HepG2 (cell line): ENCODE data around the gene SEMA5B. TPM values are rescaled to one million over a fixed set of nuclear protein-coding genes. Genes with fewer than 3 reads are reported as not detected.

Experiments used
- ATAC-seq: fragments of 200-7000 bp; cut with Tn5 transposase; 3 replicates; pipeline ENCODE4 v1.9.1; 2020; ENCODE audit warnings: mild to moderate bottlenecking, moderate library complexity
- BruUV-seq: library from RNA; stranded (reverse); fragments of 400-500 nt; replicated peaks from 2 replicates; lab custom pipeline; 2021; lab: Mats Ljungman, UMichigan
- CTCF ChIA-PET: fragments of 300-600 bp; formaldehyde crosslinking; extraction: SDS; loops from one replicate; lab custom pipeline; 2021; ENCODE audit warnings: low total read pairs, inconsistent platforms, low intra/inter-chr PET ratio; lab: Yijun Ruan, JAX
- POLR2A ChIA-PET: fragments of 350-600 bp; sonication (Branson Sonifier 250); formaldehyde crosslinking; loops from one replicate; lab custom pipeline; 2020; ENCODE audit warnings: antibody characterized with exemption, inconsistent platforms; lab: Yijun Ruan, JAX
- DNase-seq: peaks from one replicate; pipeline ENCODE4 v3.0.0-alpha.2; 2015; ENCODE audit warnings: low spot score
- FAIRE-seq: peaks from 3 replicates; lab custom pipeline; 2011; peaks lifted over from hg19 to GRCh38; lab: Jason Lieb, UNC
- H2AFZ ChIP-seq: one replicate; pipeline ENCODE4 v1.6.1; 2011; ENCODE audit warnings: low read length, inconsistent platforms
- H3K27ac ChIP-seq: fragments of 300-600 bp; 3 replicates; pipeline ENCODE4 v1.8.0; 2011; ENCODE audit warnings: mixed run types, mild to moderate bottlenecking, mixed read lengths, low read length, inconsistent platforms; ENCODE audit not compliant: insufficient read depth; ENCODE audit errors: extremely low read length
- H3K27me3 ChIP-seq, 2 experiments: fragments of 200-600 bp in 1 of 2; 2 replicates in 1 of 2; 3 replicates in 1 of 2; pipeline versions ENCODE4 v1.6.0 to v1.8.0; 2011; ENCODE audit warnings: low read length in 2 of 2, mild to moderate bottlenecking in 2 of 2, moderate library complexity in 2 of 2, inconsistent platforms in 1 of 2; ENCODE audit not compliant: insufficient read depth in 2 of 2, control insufficient read depth in 1 of 2
- H3K36me3 ChIP-seq, 2 experiments: fragments of 200-600 bp in 1 of 2; replicated peaks in 1 of 2; 2 replicates in 1 of 2; 3 replicates in 1 of 2; pipeline versions ENCODE4 v1.5.1 to v1.8.0; 2011; ENCODE audit warnings: low read length in 2 of 2, inconsistent platforms in 1 of 2; ENCODE audit not compliant: insufficient read depth in 2 of 2, control insufficient read depth in 1 of 2
- H3K4me1 ChIP-seq: 2 replicates; pipeline ENCODE4 v1.5.1; 2012; ENCODE audit warnings: low read length, inconsistent platforms; ENCODE audit not compliant: insufficient read depth
- H3K4me2 ChIP-seq: 2 replicates; pipeline ENCODE4 v1.6.0; 2011; ENCODE audit warnings: low read depth, low read length, inconsistent platforms
- H3K4me3 ChIP-seq, 3 experiments: fragments of 200-600 bp in 1 of 3; sonication (generic), shearing (Covaris generic) in 1 of 3; replicated peaks in 1 of 3; 2 replicates each; pipeline ENCODE4 v1.5.1; 2011 to 2016; ENCODE audit warnings: low read length in 3 of 3, inconsistent platforms in 2 of 3, low read depth in 2 of 3, mild to moderate bottlenecking in 2 of 3, control low read depth in 1 of 3, mixed read lengths in 1 of 3; ENCODE audit not compliant: insufficient read depth in 1 of 3
- H3K79me2 ChIP-seq: one replicate; pipeline ENCODE4 v1.6.1; 2011; ENCODE audit warnings: low read length, inconsistent platforms; ENCODE audit not compliant: insufficient read depth
- H3K9ac ChIP-seq: 2 replicates; pipeline ENCODE4 v1.6.0; 2011; ENCODE audit warnings: mild to moderate bottlenecking, low read depth, low read length, inconsistent platforms; ENCODE audit not compliant: insufficient read depth
- H3K9me3 ChIP-seq: 2 replicates; pipeline ENCODE4 v1.5.1; 2012; ENCODE audit warnings: mild to moderate bottlenecking, low read length
- H4K20me1 ChIP-seq: 2 replicates; pipeline ENCODE4 v1.6.0; 2011; ENCODE audit warnings: inconsistent platforms, mild to moderate bottlenecking, low read length, moderate library complexity; ENCODE audit not compliant: insufficient read depth
- GMEB2 ChIP-seq: IDR thresholded peaks from 2 replicates; pipeline ENCODE4 v1.6.1; 2016; ENCODE audit warnings: missing biosample characterization, missing genetic modification reagents, low read depth
- NBN ChIP-seq: fragments of 450-650 bp; conservative IDR thresholded peaks from 2 replicates; pipeline ENCODE4 v1.6.1; 2017
- NCOA2 ChIP-seq: sonication (generic); formaldehyde crosslinking; IDR thresholded peaks from 2 replicates; pipeline ENCODE4 v1.8.0; 2022; ENCODE audit warnings: inconsistent platforms
- PAX8 ChIP-seq: sonication (generic); formaldehyde crosslinking; IDR thresholded peaks from 2 replicates; pipeline ENCODE4 v1.8.0; 2022; ENCODE audit warnings: mild to moderate bottlenecking, missing genetic modification reagents, borderline replicate concordance
- REPIN1 ChIP-seq: sonication (generic); formaldehyde crosslinking; IDR thresholded peaks from 2 replicates; pipeline ENCODE4 v1.8.0; 2022; ENCODE audit warnings: missing genetic modification reagents, low read depth, mild to moderate bottlenecking, borderline replicate concordance
- REXO4 ChIP-seq: sonication (generic); formaldehyde crosslinking; IDR thresholded peaks from 2 replicates; pipeline ENCODE4 v1.8.0; 2022; ENCODE audit warnings: missing genetic modification reagents, mild to moderate bottlenecking, borderline replicate concordance
- RFX3 ChIP-seq: IDR thresholded peaks from 2 replicates; pipeline ENCODE4 v1.6.1; 2016; ENCODE audit warnings: missing biosample characterization, missing genetic modification reagents
- SKI ChIP-seq: fragments of 450-650 bp; IDR thresholded peaks from one replicate; pipeline ENCODE4 v1.6.1; 2018; ENCODE audit warnings: mild to moderate bottlenecking; ENCODE audit not compliant: partially characterized antibody
- SRY ChIP-seq: sonication (generic); formaldehyde crosslinking; IDR thresholded peaks from 2 replicates; pipeline ENCODE4 v1.8.0; 2022; ENCODE audit warnings: mild to moderate bottlenecking, missing genetic modification reagents
- TCF7L2 ChIP-seq: IDR thresholded peaks from 2 replicates; pipeline ENCODE4 v1.6.1; 2011; ENCODE audit warnings: mild to moderate bottlenecking, low read depth, low read length, moderate library complexity
- WIZ ChIP-seq: sonication (generic); formaldehyde crosslinking; IDR thresholded peaks from 2 replicates; pipeline ENCODE4 v1.5.1; 2020; ENCODE audit warnings: mild to moderate bottlenecking, missing genetic modification reagents
- ZMYM4 ChIP-seq: sonication (generic); formaldehyde crosslinking; IDR thresholded peaks from 2 replicates; pipeline ENCODE4 v1.8.1; 2023; ENCODE audit warnings: mild to moderate bottlenecking, missing genetic modification reagents
- ZSCAN12 ChIP-seq: sonication (generic); formaldehyde crosslinking; IDR thresholded peaks from 2 replicates; pipeline ENCODE4 v1.9.0; 2021; ENCODE audit warnings: mild to moderate bottlenecking, missing genetic modification reagents
- WGBS: methylation state at CpG from one replicate; pipeline ENCODE4 v1.1.6; 2017; ENCODE audit warnings: low lambda C conversion rate; 5-methylcytosine and 5-hydroxymethylcytosine counted together
- in situ Hi-C: cut with HindIII; loops from 2 replicates; pipeline ENCODE4 v1.10.0; 2017; ENCODE audit warnings: low pct_unique_long_range_greater_than_20kb; ENCODE audit not compliant: extremely low pct_ligation_motif_present
- intact Hi-C: fragments of 100-400 bp; cut with micrococcal nuclease; formaldehyde crosslinking; loops from one replicate; pipeline ENCODE4 v1.10.0; 2022; ENCODE audit not compliant: unreplicated experiment
- polyA plus RNA-seq, 8 experiments: library from polyadenylated mRNA; depleted of rRNA in 3 of 8; stranded (reverse) in 7 of 8; unstranded in 1 of 8; fragments of >200 nt; fragmentation: Illumina TruSeq in 4 of 8; extraction: Trizol in 4 of 8; gene quantifications; 2 replicates each; pipeline versions ENCODE4 v1.2.1 to v1.2.3, GENCODE V29; 2011 to 2016; ENCODE audit warnings: low read depth in 4 of 8, missing spikeins in 1 of 8, mixed read lengths in 1 of 8; ENCODE audit not compliant: insufficient read depth in 1 of 8
- total RNA-seq, 5 experiments: library from RNA; depleted of rRNA; stranded (reverse); fragments of >200 nt; fragmentation: Illumina TruSeq; extraction: Trizol; gene quantifications; 2 replicates each; pipeline ENCODE4 v1.2.3, GENCODE V29; 2016; ENCODE audit warnings: low read depth in 1 of 5
- TF ChIP-seq, protein P1 (sequence below): sonication (generic); formaldehyde crosslinking; IDR thresholded peaks from 2 replicates; pipeline ENCODE4 v1.5.0; 2020; ENCODE audit warnings: mild to moderate bottlenecking, missing genetic modification reagents, borderline replicate concordance
- TF ChIP-seq, protein P2 (sequence below): sonication (generic); formaldehyde crosslinking; conservative IDR thresholded peaks from 2 replicates; pipeline ENCODE4 v1.8.0; 2022; ENCODE audit warnings: mild to moderate bottlenecking, moderate library complexity, missing genetic modification reagents

The SEMA5B gene
- total and polyA plus RNA-seq, 2 of the 13 experiments (the other 11 are each of a cell fraction or from before 2014, with no cell fraction given) = not detected

GRCh38 chr3:123034996-123035395, 7.4 kb upstream of the SEMA5B start:
- Histone ChIP-seq H3K4me1 (peaks cover 11% of the 10 kb centered on the region), H3K79me2 (no peaks in the 10 kb centered on the region), H3K36me3 (no peaks in the 10 kb centered on the region), H2AFZ (no peak overlapping the region), H3K27ac (no peak overlapping the region), H3K9me3 (no peaks in the 10 kb centered on the region), H4K20me1 (no peaks in the 10 kb centered on the region), H3K4me3 (no peak overlapping the region), H3K9ac (no peak overlapping the region), H3K4me2 (no peak overlapping the region), H3K27me3 (peaks cover 0 to 14% of the 10 kb centered on the region in 2 experiments; a peak in 3 of 5 replicates)
- no peak for FAIRE-seq
- 44% methylated on average over 3 of the region's 3 CpGs for WGBS
- TF ChIP-seq NBN (no peak), NCOA2 (CRISPR knock-in tag) (no peak), GMEB2 (CRISPR knock-in tag) (no peak), ZSCAN12 (CRISPR knock-in tag) (no peak), REPIN1 (CRISPR knock-in tag) (no peak), SRY (CRISPR knock-in tag) (no peak), TCF7L2 (no peak), PAX8 (CRISPR knock-in tag) (no peak), SKI (no peak), WIZ (CRISPR knock-in tag) (no peak), REXO4 (CRISPR knock-in tag) (no peak), RFX3 (CRISPR knock-in tag) (no peak), ZMYM4 (CRISPR knock-in tag) (no peak)
- TF ChIP-seq, protein P1, sequence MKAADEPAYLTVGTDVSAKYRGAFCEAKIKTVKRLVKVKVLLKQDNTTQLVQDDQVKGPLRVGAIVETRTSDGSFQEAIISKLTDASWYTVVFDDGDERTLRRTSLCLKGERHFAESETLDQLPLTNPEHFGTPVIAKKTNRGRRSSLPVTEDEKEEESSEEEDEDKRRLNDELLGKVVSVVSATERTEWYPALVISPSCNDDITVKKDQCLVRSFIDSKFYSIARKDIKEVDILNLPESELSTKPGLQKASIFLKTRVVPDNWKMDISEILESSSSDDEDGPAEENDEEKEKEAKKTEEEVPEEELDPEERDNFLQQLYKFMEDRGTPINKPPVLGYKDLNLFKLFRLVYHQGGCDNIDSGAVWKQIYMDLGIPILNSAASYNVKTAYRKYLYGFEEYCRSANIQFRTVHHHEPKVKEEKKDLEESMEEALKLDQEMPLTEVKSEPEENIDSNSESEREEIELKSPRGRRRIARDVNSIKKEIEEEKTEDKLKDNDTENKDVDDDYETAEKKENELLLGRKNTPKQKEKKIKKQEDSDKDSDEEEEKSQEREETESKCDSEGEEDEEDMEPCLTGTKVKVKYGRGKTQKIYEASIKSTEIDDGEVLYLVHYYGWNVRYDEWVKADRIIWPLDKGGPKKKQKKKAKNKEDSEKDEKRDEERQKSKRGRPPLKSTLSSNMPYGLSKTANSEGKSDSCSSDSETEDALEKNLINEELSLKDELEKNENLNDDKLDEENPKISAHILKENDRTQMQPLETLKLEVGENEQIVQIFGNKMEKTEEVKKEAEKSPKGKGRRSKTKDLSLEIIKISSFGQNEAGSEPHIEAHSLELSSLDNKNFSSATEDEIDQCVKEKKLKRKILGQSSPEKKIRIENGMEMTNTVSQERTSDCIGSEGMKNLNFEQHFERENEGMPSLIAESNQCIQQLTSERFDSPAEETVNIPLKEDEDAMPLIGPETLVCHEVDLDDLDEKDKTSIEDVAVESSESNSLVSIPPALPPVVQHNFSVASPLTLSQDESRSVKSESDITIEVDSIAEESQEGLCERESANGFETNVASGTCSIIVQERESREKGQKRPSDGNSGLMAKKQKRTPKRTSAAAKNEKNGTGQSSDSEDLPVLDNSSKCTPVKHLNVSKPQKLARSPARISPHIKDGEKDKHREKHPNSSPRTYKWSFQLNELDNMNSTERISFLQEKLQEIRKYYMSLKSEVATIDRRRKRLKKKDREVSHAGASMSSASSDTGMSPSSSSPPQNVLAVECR = no peak
- TF ChIP-seq, protein P2, sequence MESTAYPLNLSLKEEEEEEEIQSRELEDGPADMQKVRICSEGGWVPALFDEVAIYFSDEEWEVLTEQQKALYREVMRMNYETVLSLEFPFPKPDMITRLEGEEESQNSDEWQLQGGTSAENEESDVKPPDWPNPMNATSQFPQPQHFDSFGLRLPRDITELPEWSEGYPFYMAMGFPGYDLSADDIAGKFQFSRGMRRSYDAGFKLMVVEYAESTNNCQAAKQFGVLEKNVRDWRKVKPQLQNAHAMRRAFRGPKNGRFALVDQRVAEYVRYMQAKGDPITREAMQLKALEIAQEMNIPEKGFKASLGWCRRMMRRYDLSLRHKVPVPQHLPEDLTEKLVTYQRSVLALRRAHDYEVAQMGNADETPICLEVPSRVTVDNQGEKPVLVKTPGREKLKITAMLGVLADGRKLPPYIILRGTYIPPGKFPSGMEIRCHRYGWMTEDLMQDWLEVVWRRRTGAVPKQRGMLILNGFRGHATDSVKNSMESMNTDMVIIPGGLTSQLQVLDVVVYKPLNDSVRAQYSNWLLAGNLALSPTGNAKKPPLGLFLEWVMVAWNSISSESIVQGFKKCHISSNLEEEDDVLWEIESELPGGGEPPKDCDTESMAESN = no peak
- intact Hi-C loops = loop anchor here (10.0 kb wide), 1 partner anchor 220 kb away; no protein-coding TSS in a partner anchor
- DNase-seq = no peak
- POLR2A ChIA-PET = no interaction called here
- no peak for ATAC-seq
- no TSS peak for BruUV-seq
- CTCF ChIA-PET = no interaction called here
- in situ Hi-C loops = loop anchor here (25.0 kb wide), 1 partner anchor 273 kb away; no protein-coding TSS in a partner anchor
